Adrenal gland (tissue), 12 donors: ENCODE measurements around the gene RING1. TPM values are rescaled to one million over a fixed set of nuclear protein-coding genes. Genes with fewer than 3 reads are reported as not detected.

Source experiments
- DNase-seq, 7 donors: peaks; one replicate each; pipeline ENCODE4 v3.0.0-alpha.2; 2019 to 2020
- H3K27ac ChIP-seq, 5 donors: fragments of 200-600 bp; sonication (generic) in 4 of 5; 1 replicate in 3 of 5; 2 replicates in 2 of 5; pipeline versions ENCODE4 v1.5.1 to v1.8.0; 2016 to 2020; ENCODE audit warnings: mild to moderate bottlenecking in 1 of 5
- H3K27me3 ChIP-seq: fragments of 200-600 bp; 2 replicates; pipeline ENCODE4 v1.8.0; 2021
- H3K36me3 ChIP-seq, 2 donors: fragments of 200-600 bp; replicated peaks in 1 of 2; 1 replicate in 1 of 2; 2 replicates in 1 of 2; pipeline versions ENCODE4 v1.5.1 to v1.8.0; 2018 to 2022
- H3K4me1 ChIP-seq, 2 donors: fragments of 200-600 bp; replicated peaks in 1 of 2; 1 replicate in 1 of 2; 2 replicates in 1 of 2; pipeline versions ENCODE4 v1.5.1 to v1.8.0; 2018 to 2021
- H3K4me3 ChIP-seq, 4 donors: fragments of 200-600 bp; sonication (generic) in 3 of 4; one replicate each; pipeline ENCODE4 v1.5.1; 2016 to 2018
- H3K9me3 ChIP-seq, 3 donors: fragments of 200-600 bp; sonication (generic) in 1 of 3; replicated peaks in 1 of 3; 1 replicate in 2 of 3; 2 replicates in 1 of 3; pipeline versions ENCODE4 v1.5.1 to v1.8.0; 2016 to 2021
- CTCF ChIP-seq, 6 experiments: fragments of 450-650 bp in 4 of 6; fragments of 200-600 bp in 2 of 6; sonication (generic) in 1 of 6; IDR thresholded peaks; 1 replicate in 5 of 6; 2 replicates in 1 of 6; pipeline versions ENCODE4 v1.5.1 to v1.8.0; 2016 to 2021; ENCODE audit warnings: antibody characterized with exemption in 6 of 6, mild to moderate bottlenecking in 2 of 6, moderate library complexity in 1 of 6
- POLR2A ChIP-seq, 2 donors: fragments of 450-650 bp; IDR thresholded peaks; one replicate each; pipeline ENCODE4 v1.6.1; 2017; ENCODE audit warnings: antibody characterized with exemption in 2 of 2, mild to moderate bottlenecking in 2 of 2, moderate library complexity in 1 of 2
- WGBS, 4 donors: extraction: QIAGEN DNeasy Blood & Tissue Kit in 2 of 4; methylation state at CpG; one replicate each; pipeline versions ENCODE4 v1.1.5 to v1.1.7; 2013 to 2017; 5-methylcytosine and 5-hydroxymethylcytosine counted together
- intact Hi-C, 2 donors: fragments of 100-400 bp; cut with DNase I; formaldehyde crosslinking; loops; one replicate each; pipeline versions ENCODE4 v1.14.1 to v1.15.0; 2022 to 2023
- polyA plus RNA-seq, 3 donors: library from polyadenylated mRNA; stranded (reverse); fragments of 200-250 nt in 2 of 3; fragments of 350-450 nt in 1 of 3; fragmentation: Illumina TruSeq in 1 of 3; extraction: RNeasy Lipid Tissue Mini Kit (QIAGEN cat#74804) in 1 of 3; gene quantifications; one replicate each; pipeline ENCODE4 v1.2.3, GENCODE V29; 2013 to 2014
- total RNA-seq, 9 donors: library from RNA; depleted of rRNA in 4 of 9; stranded (reverse); fragments of >200 nt in 4 of 9; fragments of 120-200 nt in 1 of 9; fragmentation: NEBNext Ultra II Directional in 1 of 9; extraction: Animal tissue kit (Norgen Biotek cat#: 25700) in 1 of 9; gene quantifications; one replicate each; pipeline versions ENCODE4 v1.1.0 to v1.2.4, GENCODE V29; 2013 to 2023
- donor health status: healthy with polysubstance abuse.
- donor health status: Bipolar disorder and iron deficiency.
- donor health status: DM: yes; HTN: yes; CAD: no.
- donor health status: DM: no; HTN: no; CAD: no.
- donor health status: DM: no; HTN: no; CAD: no.
- donor health status: DM: yes; HTN: yes; CAD: no.

The RING1 gene
- total and polyA plus RNA-seq, 12 donors = 8.5 to 107 (median 32.4) TPM

DNA sequence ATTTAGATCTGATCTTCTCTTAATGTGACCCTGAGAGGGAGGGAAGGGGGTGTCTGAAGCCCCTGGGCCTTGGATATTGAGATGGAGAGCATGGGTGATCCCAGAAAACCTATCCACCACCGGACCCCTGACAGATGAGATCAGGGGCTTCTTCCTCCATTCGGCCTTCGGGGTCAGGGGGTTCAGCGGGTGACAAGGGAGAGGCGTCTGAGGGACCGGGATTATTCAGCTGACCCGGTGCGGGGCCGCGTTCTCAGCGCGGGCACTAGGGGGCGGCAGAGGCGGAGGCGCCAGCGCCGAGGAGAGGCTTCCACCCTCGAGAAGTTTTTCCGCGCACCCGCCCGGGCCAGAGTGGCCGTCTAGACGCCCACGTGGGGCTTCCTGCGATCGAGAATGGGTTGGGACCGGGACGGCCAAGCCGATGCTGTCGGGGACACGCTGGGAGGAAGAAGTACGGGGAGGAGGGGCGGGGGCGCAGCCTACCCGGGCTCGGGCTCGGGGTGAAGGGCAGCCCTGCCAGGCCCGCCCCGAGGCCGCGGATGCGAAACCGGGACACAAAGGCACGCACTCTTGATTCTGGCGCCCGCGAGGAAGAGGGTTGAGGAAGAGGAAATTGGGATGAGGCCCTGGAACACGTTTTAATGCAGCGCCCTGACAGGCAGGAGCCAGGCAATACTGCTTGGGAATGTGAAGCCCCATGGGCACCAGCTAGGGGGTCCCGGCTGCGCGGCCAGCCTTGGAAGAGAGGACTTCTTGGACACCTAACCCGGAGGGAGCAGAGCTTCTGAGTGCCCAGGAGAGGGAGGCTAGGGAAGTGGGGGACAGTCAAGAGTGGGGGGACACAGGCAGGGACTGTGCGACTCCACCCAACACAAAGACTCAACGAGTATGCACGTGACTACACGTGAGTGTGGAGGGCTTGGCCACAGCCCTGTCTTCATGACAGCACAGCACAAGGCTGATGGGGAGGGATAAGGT is 46.7 kb upstream of the RING1 start:
- H3K4me1 ChIP-seq = peaks cover 0 to 5% of the 10 kb centered on the region in 2 donors
- 6 to 21% (median 15%) methylated on average over 19 to 58 of the region's 58 CpGs for WGBS, 4 donors
- H3K9me3 ChIP-seq = no peaks in the 10 kb centered on the region
- no peak overlapping the region for H3K27ac ChIP-seq
- intact Hi-C loops = loop anchor here (5.0 kb wide), 2 partner anchors 36 to 86 kb away; no protein-coding TSS in a partner anchor
- peak; percentile 69 to 86 (median 78) for DNase-seq
- no peaks in the 10 kb centered on the region for H3K27me3 ChIP-seq
- TF ChIP-seq CTCF (IDR thresholded peaks at IDR 0.05) (peak; percentile 75 to 96 (median 88)), POLR2A (IDR thresholded peaks at IDR 0.05) (no peak)
- H3K4me3 ChIP-seq = peak overlapping the region in 3 of 4 donors; percentile 3 to 45 (median 39)
- H3K36me3 ChIP-seq = no peaks in the 10 kb centered on the region

DNA sequence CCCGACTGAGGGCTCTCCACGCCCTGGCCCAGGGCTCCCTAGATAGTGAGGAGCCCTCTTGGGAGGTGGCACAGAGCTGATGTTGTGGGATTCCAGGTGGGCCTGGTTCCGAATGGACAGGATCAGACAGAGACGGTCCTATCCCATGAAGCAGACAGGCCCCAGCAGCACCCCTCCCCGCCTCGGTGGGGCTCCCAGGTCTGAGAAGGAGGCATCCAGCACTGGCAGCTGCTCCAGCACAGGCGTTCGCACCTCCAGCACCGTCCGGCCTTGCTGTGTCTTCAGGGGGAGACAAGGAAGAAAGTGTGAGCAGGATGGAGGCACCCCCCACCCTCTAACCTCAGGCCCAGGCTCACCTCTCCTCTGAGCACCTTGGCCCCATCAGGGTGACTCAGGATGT is 44.8 kb upstream of the RING1 start:
- H3K4me1 ChIP-seq = peaks cover 0 to 5% of the 10 kb centered on the region in 2 donors
- no peak overlapping the region for H3K27ac ChIP-seq
- intact Hi-C loops = loop anchor here (5.0 kb wide), 2 partner anchors 34 to 84 kb away; no protein-coding TSS in a partner anchor
- no peaks in the 10 kb centered on the region for H3K27me3 ChIP-seq
- H3K4me3 ChIP-seq = no peak overlapping the region
- DNase-seq = peak in 1 of 7 donors; percentile 15
- no peaks in the 10 kb centered on the region for H3K9me3 ChIP-seq
- H3K36me3 ChIP-seq = no peaks in the 10 kb centered on the region
- no peak for TF ChIP-seq POLR2A (IDR thresholded peaks at IDR 0.05)
- 65 to 91% (median 85%) methylated on average over 2 to 10 of the region's 10 CpGs for WGBS, 4 donors

DNA sequence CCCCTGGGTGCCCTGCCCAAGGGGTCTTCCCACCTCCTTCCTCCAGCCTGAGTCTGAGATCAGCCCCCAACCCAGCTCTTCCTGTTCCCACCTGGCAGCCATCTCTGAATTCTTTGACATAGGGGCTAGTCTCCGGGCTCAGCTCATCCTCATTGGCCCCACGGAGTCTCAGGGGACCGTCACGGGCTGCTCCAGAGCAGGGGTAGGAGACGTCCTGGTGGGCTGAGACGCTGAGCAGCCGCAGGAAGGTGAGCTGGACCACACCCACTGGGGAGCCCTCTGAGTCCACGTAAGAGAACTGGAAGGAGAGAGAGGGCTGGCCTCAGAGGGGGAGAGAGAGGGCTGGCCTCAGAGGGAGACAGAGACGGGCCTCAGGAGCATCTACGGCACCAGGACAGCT is 44.1 kb upstream of the RING1 start:
- no peaks in the 10 kb centered on the region for H3K36me3 ChIP-seq
- no peak for DNase-seq
- TF ChIP-seq CTCF (IDR thresholded peaks at IDR 0.05) = no peak
- H3K4me1 ChIP-seq = peaks cover 0 to 5% of the 10 kb centered on the region in 2 donors
- 57 to 66% (median 60%) methylated on average over 8 to 10 of the region's 10 CpGs for WGBS, 4 donors
- intact Hi-C loops = loop anchor here (5.0 kb wide), 2 partner anchors 33 to 83 kb away; no protein-coding TSS in a partner anchor
- no peak overlapping the region for H3K4me3 ChIP-seq
- H3K27ac ChIP-seq = no peak overlapping the region
- no peaks in the 10 kb centered on the region for H3K9me3 ChIP-seq
- no peaks in the 10 kb centered on the region for H3K27me3 ChIP-seq

DNA sequence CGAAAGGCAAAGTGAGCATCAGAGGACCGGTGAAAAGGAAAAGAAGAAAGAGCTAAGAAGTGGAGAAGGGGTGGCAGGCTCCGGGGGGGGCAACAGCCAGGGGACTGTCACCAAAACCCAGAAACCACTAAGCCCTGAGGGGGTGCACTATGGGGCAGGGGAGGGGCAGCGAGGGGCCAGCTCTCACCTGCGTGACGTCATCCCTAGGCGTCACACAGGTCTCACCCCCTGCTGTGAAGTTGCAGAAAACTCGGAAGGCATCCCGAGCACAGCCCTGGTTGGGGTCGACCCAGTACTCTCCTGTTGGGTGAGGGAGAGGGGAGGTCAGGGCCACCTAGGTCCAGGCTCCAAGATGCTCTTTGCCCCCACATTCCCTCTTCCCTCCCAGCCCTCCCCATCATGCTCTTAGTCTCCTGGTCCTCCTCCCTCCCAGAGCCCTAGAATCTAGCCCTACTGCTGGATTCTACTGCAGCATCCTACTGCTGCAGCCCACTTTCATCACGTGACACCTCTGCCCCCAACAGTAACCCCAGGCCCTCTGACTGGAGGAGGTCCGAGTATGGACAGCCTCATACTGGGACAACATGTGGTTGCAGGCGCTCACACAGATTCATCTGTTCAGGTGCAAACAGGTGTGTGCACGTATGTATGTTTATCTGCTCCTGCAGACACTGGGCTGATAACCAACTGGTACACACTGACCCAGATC is 43.5 kb upstream of the RING1 start:
- Histone ChIP-seq H3K4me1 (peaks cover 0 to 5% of the 10 kb centered on the region in 2 donors), H3K4me3 (no peak overlapping the region), H3K27ac (no peak overlapping the region), H3K9me3 (no peaks in the 10 kb centered on the region), H3K36me3 (no peaks in the 10 kb centered on the region), H3K27me3 (no peaks in the 10 kb centered on the region)
- intact Hi-C loops = loop anchor here (5.0 kb wide), 2 partner anchors 32 to 82 kb away; no protein-coding TSS in a partner anchor
- 54 to 71% (median 64%) methylated on average over 14 of the region's 14 CpGs for WGBS, 4 donors
- TF ChIP-seq POLR2A (IDR thresholded peaks at IDR 0.05) = no peak
- no peak for TF ChIP-seq CTCF (IDR thresholded peaks at IDR 0.05)
- DNase-seq = no peak
